T-helper 1 cell (primary cell): ENCODE measurements around the gene CCND1.
A peak's percentile ranks its signal among the peaks of the same experiment; 100 is the strongest.

Source experiments
- DNase-seq, 5 donors: peaks; one replicate each; pipeline ENCODE4 v3.0.0-alpha.2; 2012 to 2020

CCND1 gene

DNA sequence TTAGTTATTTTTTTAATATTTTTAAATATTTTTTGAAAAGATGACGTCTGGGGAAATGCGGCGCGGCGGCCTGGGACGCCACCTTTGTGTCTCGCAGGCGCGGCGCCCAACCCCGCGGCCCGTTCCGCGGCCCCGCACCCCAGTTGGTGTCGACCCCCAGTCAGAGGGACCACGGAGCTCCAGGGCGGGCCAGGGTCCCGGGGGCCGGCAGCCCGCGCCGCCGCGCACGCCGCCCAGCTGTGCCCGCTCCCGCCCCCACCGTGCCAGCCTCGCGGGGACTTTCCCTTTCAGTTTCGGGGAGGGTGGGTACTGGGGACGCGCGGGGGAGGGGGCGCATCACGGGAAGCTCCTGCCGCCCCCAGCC lies 1.6 kb downstream of the CCND1 start:
- DNase-seq = peak in 1 of 5 donors; percentile 37

DNA sequence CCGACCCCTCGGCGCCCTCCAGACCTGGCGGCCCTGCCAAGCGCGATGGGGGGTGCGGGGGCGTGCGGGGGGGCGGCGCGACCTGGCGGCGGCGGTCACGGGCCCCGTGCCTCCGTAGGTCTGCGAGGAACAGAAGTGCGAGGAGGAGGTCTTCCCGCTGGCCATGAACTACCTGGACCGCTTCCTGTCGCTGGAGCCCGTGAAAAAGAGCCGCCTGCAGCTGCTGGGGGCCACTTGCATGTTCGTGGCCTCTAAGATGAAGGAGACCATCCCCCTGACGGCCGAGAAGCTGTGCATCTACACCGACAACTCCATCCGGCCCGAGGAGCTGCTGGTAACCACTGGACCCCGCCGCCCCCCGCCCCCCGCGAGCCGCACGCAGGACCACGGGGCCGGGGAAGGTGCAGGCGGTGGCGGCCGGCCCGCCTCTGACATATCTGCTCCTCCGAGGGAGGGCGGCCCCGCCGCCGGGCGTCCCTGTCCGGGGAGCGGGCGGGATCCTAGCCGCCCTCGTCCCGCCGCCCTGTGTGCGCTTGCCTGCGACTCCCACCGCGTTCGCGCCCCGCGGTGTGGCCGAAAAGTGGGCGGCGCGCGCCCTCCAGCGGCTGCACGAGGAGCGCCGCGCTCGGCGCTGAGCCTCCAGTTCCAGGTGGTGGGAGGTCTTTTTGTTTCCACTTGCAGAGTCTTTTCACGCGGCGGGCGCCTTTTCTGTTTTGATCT lies 2.1 kb downstream of the CCND1 start:
- DNase-seq = peak; percentile 44 to 73 (median 65)

DNA sequence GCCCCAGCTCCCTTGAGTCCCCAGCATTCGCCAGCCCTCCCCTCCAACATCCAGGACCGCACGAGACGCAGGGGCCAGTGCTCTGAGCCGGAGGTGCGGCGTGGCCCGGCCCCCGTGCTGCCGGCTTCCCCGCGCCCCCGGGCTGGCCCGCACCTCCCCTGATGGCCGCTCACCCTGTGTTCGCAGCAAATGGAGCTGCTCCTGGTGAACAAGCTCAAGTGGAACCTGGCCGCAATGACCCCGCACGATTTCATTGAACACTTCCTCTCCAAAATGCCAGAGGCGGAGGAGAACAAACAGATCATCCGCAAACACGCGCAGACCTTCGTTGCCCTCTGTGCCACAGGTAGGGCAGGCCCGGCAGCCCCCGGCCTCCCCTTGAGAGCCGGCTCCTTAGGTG lies 2.7 kb downstream of the CCND1 start:
- DNase-seq = no peak

DNA sequence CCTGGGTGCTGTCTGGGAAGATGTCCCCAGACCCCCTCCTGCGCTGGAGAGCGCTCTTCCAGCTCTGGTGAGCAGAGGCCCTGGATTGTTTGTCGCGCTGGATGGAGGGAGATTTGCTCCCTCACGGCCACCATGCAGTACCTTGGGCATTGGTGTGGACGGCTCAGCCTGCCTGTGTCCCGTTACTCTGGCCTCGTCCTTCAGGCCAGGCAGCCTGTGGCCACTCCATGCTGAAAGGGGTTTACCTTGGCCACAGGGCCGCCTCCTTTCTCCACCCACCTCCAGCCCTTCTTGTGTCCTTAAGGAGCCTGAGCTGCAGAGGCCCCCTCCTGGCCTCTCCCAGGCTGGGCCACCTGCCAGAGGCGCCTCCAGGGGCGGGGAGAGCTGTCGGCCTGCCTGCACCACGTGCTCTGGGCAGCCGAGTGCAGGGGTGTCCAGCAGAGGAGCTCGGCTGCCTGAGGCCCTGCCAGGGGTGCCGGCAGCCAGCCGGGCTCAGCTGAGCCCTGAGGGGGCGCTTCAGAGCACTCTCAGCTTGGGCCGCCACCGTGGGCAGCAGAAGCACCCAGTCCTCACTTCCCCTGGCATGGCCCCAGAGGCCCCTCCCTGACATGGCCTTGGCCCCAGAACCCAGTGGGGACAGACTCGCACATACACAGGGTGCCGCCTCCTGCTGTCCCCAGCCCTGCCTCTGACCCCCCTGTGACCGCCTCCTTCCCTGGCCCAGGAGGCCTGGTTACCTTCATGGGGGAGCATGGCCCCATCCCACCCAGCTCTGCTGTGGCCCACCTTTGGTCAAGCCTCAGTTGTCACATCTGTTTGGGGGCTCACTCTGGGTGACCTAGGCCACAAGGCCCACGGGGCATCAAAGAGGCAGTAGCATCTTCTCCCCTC lies 3.4 kb downstream of the CCND1 start:
- DNase-seq = no peak

DNA sequence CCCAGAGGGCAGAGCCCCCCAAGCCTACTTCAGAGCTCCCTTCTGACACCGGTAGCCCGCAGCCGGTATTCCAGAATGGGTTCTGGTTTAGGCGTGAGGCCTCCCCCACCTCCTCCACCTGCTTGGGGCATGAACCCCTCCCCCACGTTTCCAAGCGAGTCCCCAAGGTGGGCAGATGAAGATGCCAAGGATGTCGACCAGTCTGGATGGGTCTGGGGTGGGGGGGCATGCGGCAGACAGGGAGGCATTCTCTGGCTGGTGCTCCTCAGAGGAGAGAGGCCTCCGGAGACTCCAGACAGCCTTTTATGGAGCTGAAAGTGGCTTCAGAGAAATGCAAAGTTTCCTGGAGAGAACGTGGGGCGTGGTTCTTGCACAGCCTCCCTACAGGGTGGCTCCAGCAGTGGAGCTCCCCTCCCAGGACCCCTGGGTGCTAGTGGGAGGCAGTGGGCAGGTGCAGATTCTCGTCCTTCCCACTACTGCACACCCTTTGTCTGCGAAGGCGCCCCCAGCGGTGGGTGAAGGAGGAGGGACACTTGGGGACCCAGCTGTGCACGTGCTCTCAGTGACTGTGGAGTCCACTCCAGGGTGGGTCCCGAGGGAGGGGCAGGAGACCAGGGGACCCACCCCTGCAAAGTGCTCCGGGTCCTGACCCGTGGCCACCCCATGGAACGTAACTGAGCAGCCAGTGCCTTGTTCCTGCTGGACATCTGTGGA lies 4.2 kb downstream of the CCND1 start:
- DNase-seq = no peak

DNA sequence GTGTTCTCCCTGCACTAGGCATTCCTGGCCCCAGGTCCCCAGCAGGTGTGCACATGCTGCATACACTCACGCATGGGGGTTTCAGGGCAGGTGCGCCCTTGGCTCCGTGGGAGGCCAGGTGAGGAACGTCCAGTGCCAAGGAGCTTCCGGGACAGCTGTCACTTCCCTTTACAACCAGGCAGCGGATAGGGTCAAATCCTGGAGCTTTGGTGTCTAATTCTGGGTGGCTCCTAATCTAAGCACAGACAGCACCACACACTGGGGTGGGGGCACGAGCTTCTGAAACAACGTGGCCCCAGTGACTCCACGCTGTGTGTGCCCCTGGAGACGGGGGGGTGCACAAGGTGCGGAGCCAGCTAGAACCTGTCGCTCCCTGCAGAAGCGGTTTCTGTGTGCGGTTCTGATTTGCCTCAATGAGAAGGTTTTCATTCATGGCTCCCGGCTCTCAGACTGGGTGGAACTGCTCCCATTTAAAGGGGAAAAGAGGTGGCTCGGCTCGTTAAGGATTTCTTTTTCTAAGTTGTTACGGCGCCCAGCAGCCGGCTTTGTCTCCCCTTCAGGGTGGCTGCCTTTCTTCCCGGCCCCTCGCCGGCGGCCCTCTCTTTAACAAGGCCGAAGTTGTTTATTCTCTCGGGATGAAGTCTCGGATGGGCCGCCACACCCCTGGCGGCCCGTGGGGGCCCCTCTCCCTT lies 5.0 kb downstream of the CCND1 start:
- DNase-seq = no peak

DNA sequence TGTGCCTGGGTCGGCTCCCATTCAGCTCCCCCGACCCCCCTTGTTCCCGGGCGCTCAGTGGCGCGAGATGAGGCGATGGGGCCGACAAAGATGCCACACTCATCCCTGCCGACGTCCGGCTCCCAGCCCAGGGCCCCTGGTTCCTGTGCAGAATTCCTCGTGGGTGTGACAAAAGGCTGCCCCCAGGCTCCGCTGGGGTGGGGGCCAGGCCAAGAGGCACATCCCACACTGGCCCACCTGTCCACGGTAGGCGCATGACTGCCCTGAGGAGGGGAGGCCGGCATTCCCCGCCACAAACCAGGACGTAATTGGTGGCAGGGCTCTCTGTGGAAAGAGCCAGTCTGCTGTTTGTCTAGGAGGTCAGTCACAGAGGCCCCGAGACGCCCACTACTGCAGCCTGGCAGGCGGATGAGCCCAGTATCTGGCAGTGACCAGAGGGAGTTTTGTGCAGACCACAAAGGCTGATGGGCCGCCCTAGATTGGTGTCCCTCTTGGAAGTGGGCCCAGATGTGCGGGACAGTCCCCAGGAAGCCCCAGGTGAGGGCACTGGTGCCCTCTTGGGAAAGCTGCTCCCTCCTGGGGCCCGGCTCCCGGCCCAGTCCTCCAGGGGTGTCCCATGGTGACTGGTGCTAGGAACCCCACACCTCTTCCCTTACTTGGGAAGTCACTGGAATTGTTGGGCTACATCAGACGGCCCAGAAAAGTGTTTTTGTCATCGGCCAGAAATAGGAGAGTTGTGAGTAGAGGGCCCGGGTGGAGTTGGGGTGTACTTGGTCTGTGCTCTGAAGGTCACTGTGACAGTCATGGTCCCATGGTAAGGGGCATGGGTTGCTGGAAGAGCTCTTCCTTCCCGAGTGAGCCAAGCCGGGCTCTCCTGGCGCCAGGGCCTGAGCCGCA lies 5.8 kb downstream of the CCND1 start:
- no peak for DNase-seq

DNA sequence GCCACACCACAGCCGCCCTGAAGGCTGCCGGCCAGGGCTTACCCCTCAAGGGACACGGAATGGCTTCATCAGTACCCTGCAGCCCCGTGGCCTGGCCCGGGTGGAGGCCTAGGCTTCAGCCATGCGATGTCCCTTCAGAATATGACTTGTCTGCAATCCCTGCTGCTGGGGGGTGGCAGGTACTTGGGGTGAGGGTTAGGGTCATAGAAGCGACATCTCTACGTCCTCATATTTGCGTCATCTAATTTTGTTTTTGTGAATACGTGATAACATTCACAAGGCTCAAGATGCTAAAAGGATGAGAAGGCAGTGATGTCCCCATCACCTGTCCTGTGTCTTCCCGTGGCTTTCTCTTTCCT lies 6.4 kb downstream of the CCND1 start:
- DNase-seq = no peak

DNA sequence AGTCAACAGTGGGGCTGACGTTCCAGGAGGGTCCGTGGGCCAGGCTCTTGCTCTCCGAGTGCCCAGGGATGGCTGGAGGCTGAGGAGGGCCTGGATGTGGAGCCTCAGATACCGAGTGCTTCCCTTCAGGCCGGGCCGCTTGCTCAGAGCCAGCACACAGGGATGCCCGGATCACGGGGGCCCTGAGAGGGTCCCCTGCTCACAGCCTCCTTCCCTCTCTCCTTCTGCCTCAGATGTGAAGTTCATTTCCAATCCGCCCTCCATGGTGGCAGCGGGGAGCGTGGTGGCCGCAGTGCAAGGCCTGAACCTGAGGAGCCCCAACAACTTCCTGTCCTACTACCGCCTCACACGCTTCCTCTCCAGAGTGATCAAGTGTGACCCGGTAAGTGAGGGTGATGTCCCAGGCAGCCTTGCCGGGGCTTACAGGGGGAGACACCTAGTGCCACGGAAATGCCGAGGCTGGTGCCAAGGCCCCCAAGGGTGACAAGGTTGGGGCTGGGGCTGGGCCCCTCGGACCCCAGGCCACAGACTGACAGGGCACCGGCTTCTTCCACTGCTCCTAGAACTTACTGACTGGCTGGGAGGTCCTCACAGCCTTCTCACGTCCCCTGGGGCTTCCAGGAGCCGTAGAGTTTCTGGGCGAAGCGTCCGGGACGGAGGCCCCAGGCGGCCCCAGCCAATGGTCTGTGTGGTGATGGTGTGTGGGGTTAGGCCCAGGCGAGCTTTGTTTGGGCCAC lies 7.0 kb downstream of the CCND1 start:
- DNase-seq = no peak

DNA sequence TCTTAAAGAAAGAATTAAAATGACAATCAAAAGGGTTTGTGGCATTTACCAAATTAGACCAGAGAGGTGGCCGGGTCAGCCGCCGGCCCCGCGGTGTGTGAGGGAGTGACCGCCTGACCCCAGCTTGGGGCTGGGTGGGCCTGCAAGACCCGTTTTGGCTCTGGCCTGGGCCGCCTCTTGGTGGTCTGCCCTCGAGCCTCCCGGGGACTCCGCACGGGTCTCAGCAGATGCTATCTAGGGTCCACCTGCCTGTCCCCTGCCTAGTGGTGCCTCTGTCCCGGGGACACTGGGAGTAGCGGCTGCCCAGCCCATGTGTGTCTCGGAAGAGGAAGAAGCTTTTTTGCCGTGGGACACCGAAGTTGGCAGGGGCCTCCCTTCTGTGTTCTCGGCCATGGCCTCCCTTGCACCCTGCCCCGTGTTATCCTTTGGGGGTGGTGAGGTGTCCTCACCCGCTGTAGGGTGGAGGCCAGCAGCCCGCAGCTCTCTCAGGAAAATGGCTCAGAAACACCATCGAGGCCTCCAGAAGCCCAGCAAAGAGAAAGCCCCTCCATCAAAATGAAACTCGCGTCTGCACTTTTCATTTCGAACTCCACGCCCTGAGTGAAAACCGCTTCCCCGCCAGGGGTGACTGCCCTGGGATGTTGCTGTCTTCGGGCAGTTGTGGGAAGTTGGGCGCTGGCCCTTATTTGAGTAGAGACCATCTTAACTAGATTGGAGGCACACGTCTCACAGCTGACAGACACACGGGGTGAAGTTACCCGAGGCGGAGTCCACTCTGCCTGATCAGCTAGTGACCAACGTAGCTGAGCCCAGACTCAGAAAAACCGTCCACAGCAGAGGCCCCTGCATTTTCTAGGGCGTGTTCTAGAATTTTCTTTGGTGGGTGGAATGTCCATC lies 8.0 kb downstream of the CCND1 start:
- DNase-seq = no peak

DNA sequence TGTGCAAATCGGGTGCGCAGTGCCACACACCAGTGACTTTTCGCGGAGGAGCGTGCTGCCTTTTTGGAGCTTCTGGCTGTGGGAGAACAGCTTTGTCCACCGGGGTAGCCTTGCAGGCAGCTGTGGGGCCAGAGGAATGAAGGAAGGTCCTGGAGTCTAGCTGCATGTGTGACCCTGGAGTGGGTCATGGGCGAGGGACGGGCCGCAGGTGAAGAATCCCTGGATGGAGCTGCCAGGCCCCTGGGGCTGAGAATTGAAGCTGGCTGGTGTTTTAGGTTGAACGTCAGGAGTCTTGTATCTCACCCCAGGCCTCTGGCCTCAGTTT lies 8.6 kb downstream of the CCND1 start:
- no peak for DNase-seq

DNA sequence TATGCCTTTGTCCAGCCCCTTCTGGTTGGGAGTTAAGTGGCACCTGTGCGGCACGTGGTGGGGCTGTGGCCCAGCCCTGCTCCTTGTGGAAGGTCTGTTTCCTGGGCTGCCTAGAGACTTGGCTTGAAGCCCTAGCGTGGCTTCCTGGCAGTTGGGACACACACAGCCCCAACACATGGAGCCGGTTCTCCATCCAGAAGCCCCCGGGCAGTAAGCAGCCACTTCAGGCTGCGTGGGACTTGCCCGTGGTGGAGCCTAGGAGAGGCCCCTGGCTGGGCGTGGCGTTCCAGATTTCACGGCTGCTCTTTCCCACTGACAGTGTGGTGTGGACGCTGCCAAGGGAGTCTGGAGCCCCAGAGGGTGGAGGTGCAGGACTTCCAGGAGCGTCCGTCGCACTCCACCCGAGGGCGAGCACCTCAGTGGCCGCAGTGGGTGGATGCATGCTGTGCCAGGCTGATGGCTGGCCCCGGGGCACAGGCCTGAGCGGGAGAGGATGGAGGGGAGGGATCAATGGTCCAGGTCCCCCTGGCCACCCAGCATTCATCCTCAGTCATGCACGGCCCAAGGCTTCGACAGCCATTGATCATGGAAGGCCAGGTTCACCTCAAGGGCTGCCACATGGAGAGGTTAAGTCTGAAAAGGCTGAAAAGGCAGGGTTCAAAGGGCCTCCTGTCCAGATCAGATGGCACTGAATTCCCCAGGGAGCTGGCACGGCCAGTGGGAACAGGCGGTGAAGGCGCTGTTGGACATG lies 9.3 kb downstream of the CCND1 start:
- DNase-seq = no peak

DNA sequence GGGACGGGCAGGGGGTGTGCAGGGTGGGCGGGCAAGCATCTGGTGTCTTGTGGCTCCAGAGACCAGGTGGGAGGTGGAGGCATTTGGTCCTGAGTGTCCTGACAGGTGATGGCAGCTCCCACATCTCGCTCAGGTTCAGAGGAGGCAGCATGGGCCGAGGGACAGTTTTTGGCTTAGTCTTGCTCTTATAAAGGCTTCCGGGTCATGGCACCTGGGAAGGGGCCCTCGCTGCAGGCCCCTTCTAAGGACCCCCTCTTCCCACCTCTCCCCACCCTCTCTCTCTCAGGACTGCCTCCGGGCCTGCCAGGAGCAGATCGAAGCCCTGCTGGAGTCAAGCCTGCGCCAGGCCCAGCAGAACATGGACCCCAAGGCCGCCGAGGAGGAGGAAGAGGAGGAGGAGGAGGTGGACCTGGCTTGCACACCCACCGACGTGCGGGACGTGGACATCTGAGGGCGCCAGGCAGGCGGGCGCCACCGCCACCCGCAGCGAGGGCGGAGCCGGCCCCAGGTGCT lies 9.9 kb downstream of the CCND1 start:
- DNase-seq = no peak

DNA sequence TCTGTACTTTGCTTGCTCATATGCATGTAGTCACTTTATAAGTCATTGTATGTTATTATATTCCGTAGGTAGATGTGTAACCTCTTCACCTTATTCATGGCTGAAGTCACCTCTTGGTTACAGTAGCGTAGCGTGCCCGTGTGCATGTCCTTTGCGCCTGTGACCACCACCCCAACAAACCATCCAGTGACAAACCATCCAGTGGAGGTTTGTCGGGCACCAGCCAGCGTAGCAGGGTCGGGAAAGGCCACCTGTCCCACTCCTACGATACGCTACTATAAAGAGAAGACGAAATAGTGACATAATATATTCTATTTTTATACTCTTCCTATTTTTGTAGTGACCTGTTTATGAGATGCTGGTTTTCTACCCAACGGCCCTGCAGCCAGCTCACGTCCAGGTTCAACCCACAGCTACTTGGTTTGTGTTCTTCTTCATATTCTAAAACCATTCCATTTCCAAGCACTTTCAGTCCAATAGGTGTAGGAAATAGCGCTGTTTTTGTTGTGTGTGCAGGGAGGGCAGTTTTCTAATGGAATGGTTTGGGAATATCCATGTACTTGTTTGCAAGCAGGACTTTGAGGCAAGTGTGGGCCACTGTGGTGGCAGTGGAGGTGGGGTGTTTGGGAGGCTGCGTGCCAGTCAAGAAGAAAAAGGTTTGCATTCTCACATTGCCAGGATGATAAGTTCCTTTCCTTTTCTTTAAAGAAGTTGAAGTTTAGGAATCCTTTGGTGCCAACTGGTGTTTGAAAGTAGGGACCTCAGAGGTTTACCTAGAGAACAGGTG lies 11.1 kb downstream of the CCND1 start:
- no peak for DNase-seq

DNA sequence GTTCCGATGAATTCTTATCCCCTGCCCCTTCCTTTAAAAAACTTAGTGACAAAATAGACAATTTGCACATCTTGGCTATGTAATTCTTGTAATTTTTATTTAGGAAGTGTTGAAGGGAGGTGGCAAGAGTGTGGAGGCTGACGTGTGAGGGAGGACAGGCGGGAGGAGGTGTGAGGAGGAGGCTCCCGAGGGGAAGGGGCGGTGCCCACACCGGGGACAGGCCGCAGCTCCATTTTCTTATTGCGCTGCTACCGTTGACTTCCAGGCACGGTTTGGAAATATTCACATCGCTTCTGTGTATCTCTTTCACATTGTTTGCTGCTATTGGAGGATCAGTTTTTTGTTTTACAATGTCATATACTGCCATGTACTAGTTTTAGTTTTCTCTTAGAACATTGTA lies 12.0 kb downstream of the CCND1 start:
- DNase-seq = no peak

DNA sequence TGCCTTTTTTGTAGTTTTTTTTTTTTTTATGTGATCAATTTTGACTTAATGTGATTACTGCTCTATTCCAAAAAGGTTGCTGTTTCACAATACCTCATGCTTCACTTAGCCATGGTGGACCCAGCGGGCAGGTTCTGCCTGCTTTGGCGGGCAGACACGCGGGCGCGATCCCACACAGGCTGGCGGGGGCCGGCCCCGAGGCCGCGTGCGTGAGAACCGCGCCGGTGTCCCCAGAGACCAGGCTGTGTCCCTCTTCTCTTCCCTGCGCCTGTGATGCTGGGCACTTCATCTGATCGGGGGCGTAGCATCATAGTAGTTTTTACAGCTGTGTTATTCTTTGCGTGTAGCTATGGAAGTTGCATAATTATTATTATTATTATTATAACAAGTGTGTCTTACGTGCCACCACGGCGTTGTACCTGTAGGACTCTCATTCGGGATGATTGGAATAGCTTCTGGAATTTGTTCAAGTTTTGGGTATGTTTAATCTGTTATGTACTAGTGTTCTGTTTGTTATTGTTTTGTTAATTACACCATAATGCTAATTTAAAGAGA lies 12.5 kb downstream of the CCND1 start:
- no peak for DNase-seq

DNA sequence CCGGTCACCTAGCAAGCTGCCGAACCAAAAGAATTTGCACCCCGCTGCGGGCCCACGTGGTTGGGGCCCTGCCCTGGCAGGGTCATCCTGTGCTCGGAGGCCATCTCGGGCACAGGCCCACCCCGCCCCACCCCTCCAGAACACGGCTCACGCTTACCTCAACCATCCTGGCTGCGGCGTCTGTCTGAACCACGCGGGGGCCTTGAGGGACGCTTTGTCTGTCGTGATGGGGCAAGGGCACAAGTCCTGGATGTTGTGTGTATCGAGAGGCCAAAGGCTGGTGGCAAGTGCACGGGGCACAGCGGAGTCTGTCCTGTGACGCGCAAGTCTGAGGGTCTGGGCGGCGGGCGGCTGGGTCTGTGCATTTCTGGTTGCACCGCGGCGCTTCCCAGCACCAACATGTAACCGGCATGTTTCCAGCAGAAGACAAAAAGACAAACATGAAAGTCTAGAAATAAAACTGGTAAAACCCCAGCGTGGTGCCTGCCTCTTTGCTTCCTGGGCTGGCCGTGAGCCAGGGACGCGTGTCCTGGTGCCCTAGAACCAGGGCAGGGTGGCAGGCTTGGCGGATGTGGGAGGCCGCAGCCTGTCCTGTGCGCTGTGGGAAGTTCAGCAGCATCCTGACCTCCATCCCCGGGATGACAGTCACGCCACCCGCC lies 13.2 kb downstream of the CCND1 start:
- no peak for DNase-seq
